ENCODE data around the gene AVP. TPM values are rescaled to one million over a fixed set of nuclear protein-coding genes. Genes with fewer than 3 reads are reported as not detected.

The AVP gene
- total and polyA plus RNA-seq, 2 of the 13 experiments (the other 11 are each of a cell fraction or from before 2014, with no cell fraction given) = 0.12 TPM; not detected in 1

DNA sequence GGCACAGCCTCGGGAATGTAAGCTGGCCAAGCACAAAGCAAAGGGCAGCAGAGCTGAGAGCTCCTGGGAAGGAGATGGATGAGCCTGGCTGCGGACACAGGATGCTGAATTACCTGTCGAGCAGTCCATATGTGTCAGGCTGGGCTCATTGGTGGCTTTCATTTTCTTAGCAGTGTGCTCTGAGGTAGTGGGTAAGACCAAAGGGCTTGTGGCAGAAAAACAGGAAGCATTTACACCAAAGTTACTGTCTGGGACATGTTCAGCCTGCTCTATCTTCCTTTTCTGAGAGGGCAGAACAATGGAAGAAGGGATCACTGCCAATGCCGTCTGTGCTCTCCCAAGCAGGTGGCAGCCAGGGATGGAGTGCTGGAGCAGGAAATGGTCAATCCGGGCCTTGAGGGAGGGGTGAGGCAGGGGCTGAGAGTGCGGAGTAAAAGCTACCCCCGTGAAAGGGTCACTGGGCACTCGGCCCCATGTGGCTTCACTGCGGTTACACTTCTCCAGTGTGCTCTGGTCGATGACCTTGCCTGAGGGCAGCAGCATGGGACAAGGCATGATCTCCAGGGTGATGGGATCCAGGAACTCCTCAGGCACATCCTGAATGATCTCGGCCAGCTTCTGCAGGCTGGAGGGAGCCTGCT lies 36.9 kb upstream of the AVP start:
- DNase-seq (ENCODE audit: low spot score) = no peak
- no peak for FAIRE-seq
- Histone ChIP-seq H4K20me1 (ENCODE audit: insufficient read depth, low read length) (no peaks in the 10 kb centered on the region), H3K4me1 (ENCODE audit: insufficient read depth, low read length) (peaks cover 42% of the 10 kb centered on the region), H3K27ac (ENCODE audit: extremely low read length, insufficient read depth, low read length) (peak overlapping the region; percentile 63), H3K4me3 (replicated peaks in 1 of 3; ENCODE audit: insufficient read depth in 1 of 3, low read depth in 2 of 3, low read length in 3 of 3) (no peak overlapping the region), H3K79me2 (ENCODE audit: insufficient read depth, low read length) (no peaks in the 10 kb centered on the region), H3K4me2 (ENCODE audit: low read depth, low read length) (no peak overlapping the region), H3K27me3 (ENCODE audit: control insufficient read depth in 1 of 2, insufficient read depth in 2 of 2, low read length in 2 of 2) (no peaks in the 10 kb centered on the region), H3K9me3 (ENCODE audit: low read length) (no peaks in the 10 kb centered on the region), H2AFZ (ENCODE audit: low read length) (no peak overlapping the region), H3K9ac (ENCODE audit: insufficient read depth, low read depth, low read length) (no peak overlapping the region), H3K36me3 (replicated peaks in 1 of 2; ENCODE audit: control insufficient read depth in 1 of 2, insufficient read depth in 2 of 2, low read length in 2 of 2) (peaks cover 7 to 22% of the 10 kb centered on the region in 2 experiments; a peak in 4 of 5 replicates)
- in situ Hi-C loops (cut with HindIII; ENCODE audit: extremely low pct_ligation_motif_present, low pct_unique_long_range_greater_than_20kb) = no loop called here
- no TSS peak for BruUV-seq (replicated peaks)
- intact Hi-C loops (cut with micrococcal nuclease; ENCODE audit: unreplicated experiment) = no loop called here
- TF ChIP-seq KDM2A (CRISPR knock-in tag; IDR thresholded peaks at IDR 0.05; ENCODE audit: borderline replicate concordance, low read depth) (no peak), RBM22 (optimal IDR thresholded peaks at IDR 0.05; ENCODE audit: low read length) (peak; percentile 27), ETV6 (CRISPR knock-in tag; conservative IDR thresholded peaks at IDR 0.05) (no peak), ZNF354B (CRISPR knock-in tag; IDR thresholded peaks at IDR 0.05) (no peak), KDM5B (CRISPR knock-in tag; IDR thresholded peaks at IDR 0.05; ENCODE audit: borderline replicate concordance) (0 out of 2 replicates have a peak, but pooled peaks have one; percentile 4), ZNF34 (CRISPR knock-in tag; IDR thresholded peaks at IDR 0.05; ENCODE audit: borderline replicate concordance) (no peak), ZNF296 (CRISPR knock-in tag; conservative IDR thresholded peaks at IDR 0.05) (0 out of 2 replicates have a peak, but pooled peaks have one; percentile 37), PHB2 (IDR thresholded peaks at IDR 0.05; ENCODE audit: partially characterized antibody) (no peak)
- TF ChIP-seq, protein P1, sequence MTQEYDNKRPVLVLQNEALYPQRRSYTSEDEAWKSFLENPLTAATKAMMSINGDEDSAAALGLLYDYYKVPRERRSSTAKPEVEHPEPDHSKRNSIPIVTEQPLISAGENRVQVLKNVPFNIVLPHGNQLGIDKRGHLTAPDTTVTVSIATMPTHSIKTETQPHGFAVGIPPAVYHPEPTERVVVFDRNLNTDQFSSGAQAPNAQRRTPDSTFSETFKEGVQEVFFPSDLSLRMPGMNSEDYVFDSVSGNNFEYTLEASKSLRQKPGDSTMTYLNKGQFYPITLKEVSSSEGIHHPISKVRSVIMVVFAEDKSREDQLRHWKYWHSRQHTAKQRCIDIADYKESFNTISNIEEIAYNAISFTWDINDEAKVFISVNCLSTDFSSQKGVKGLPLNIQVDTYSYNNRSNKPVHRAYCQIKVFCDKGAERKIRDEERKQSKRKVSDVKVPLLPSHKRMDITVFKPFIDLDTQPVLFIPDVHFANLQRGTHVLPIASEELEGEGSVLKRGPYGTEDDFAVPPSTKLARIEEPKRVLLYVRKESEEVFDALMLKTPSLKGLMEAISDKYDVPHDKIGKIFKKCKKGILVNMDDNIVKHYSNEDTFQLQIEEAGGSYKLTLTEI (CRISPR knock-in tag; conservative IDR thresholded peaks at IDR 0.05) = no peak
- TF ChIP-seq, protein P2, sequence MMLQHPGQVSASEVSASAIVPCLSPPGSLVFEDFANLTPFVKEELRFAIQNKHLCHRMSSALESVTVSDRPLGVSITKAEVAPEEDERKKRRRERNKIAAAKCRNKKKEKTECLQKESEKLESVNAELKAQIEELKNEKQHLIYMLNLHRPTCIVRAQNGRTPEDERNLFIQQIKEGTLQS (CRISPR knock-in tag; IDR thresholded peaks at IDR 0.05) = no peak
- TF ChIP-seq, protein P3, sequence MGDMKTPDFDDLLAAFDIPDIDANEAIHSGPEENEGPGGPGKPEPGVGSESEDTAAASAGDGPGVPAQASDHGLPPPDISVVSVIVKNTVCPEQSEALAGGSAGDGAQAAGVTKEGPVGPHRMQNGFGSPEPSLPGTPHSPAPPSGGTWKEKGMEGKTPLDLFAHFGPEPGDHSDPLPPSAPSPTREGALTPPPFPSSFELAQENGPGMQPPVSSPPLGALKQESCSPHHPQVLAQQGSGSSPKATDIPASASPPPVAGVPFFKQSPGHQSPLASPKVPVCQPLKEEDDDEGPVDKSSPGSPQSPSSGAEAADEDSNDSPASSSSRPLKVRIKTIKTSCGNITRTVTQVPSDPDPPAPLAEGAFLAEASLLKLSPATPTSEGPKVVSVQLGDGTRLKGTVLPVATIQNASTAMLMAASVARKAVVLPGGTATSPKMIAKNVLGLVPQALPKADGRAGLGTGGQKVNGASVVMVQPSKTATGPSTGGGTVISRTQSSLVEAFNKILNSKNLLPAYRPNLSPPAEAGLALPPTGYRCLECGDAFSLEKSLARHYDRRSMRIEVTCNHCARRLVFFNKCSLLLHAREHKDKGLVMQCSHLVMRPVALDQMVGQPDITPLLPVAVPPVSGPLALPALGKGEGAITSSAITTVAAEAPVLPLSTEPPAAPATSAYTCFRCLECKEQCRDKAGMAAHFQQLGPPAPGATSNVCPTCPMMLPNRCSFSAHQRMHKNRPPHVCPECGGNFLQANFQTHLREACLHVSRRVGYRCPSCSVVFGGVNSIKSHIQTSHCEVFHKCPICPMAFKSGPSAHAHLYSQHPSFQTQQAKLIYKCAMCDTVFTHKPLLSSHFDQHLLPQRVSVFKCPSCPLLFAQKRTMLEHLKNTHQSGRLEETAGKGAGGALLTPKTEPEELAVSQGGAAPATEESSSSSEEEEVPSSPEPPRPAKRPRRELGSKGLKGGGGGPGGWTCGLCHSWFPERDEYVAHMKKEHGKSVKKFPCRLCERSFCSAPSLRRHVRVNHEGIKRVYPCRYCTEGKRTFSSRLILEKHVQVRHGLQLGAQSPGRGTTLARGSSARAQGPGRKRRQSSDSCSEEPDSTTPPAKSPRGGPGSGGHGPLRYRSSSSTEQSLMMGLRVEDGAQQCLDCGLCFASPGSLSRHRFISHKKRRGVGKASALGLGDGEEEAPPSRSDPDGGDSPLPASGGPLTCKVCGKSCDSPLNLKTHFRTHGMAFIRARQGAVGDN (CRISPR knock-in tag; IDR thresholded peaks at IDR 0.05) = 0 out of 2 replicates have a peak, but pooled peaks have one; percentile 28
- 95% methylated on average over 10 of the region's 11 CpGs for WGBS (ENCODE audit: low lambda C conversion rate)
- ChIA-PET POLR2A (interaction anchor here (0.7 to 4.5 kb wide), 7 partner anchors 13 to 101 kb away, joined by 3 to 22 read pairs (median 4); partner anchors contain the start of genes FASTKD5, LZTS3 and UBOX5), CTCF (ENCODE audit: low intra/inter-chr PET ratio, low total read pairs) (no interaction called here)
- ATAC-seq = no peak

Data from HepG2 (cell line).